Measurements from ENCODE around the gene GCNT1.
"Not testable (repeated sequence)": the region's sequence is repeated elsewhere in the genome, so short reads cannot be mapped to it uniquely, and the experiment has no call there.

The GCNT1 gene

GRCh38 chr9:76433406-76433805 is 25.6 kb upstream of the GCNT1 start:
- no peak overlapping the region for H3K27ac ChIP-seq (ENCODE audit: low read depth, low read length)
- no peak overlapping the region for H3K4me2 ChIP-seq (ENCODE audit: low read length)

GRCh38 chr9:76433836-76434235 is 25.1 kb upstream of the GCNT1 start:
- no peaks in the 10 kb centered on the region for H3K36me3 ChIP-seq (ENCODE audit: control insufficient read depth, low read length)
- no peaks in the 10 kb centered on the region for H3F3A ChIP-seq (ENCODE audit: control insufficient read depth, insufficient read depth)
- H4K20me1 ChIP-seq (ENCODE audit: control insufficient read depth, insufficient read depth, low read depth, low read length) = no peaks in the 10 kb centered on the region
- H3K4me2 ChIP-seq (ENCODE audit: low read length) = no peak overlapping the region
- H3K27ac ChIP-seq (ENCODE audit: low read depth, low read length) = no peak overlapping the region
- TF ChIP-seq EZH2phosphoT487 (IDR thresholded peaks at IDR 0.05; ENCODE audit: borderline replicate concordance, low read length) (no peak), CTCF (IDR thresholded peaks at IDR 0.05; ENCODE audit: low read depth, low read length, poor library complexity, severe bottlenecking) (no peak)
- no peaks in the 10 kb centered on the region; the same call in 1 of the 2 replicates for H3K9me3 ChIP-seq (ENCODE audit: control insufficient read depth, insufficient read depth, low read length)
- H3K4me3 ChIP-seq (ENCODE audit: low read length) = no peak overlapping the region
- H3K9me2 ChIP-seq (replicated peaks; ENCODE audit: control insufficient read depth, low read length) = no peaks in the 10 kb centered on the region
- peaks cover 10% of the 10 kb centered on the region for H3K27me3 ChIP-seq (ENCODE audit: control insufficient read depth, low read length)
- no peaks in the 10 kb centered on the region for H3K79me2 ChIP-seq (ENCODE audit: control insufficient read depth, low read length)
- no peaks in the 10 kb centered on the region for H3K4me1 ChIP-seq (ENCODE audit: control insufficient read depth, low read length)

More at GRCh38 chr9:76433406-76433805, 25.6 kb upstream of the GCNT1 start:
- Histone ChIP-seq H3K27me3 (ENCODE audit: control insufficient read depth, low read length) (peaks cover 10% of the 10 kb centered on the region), H3K4me3 (ENCODE audit: low read length) (no peak overlapping the region), H3K79me2 (ENCODE audit: control insufficient read depth, low read length) (no peaks in the 10 kb centered on the region), H3K9me3 (ENCODE audit: control insufficient read depth, insufficient read depth, low read length) (no peaks in the 10 kb centered on the region; the same call in 1 of the 2 replicates), H4K20me1 (ENCODE audit: control insufficient read depth, insufficient read depth, low read depth, low read length) (no peaks in the 10 kb centered on the region), H3F3A (ENCODE audit: control insufficient read depth, insufficient read depth) (no peaks in the 10 kb centered on the region), H3K4me1 (ENCODE audit: control insufficient read depth, low read length) (no peaks in the 10 kb centered on the region), H3K36me3 (ENCODE audit: control insufficient read depth, low read length) (no peaks in the 10 kb centered on the region), H3K9me2 (replicated peaks; ENCODE audit: control insufficient read depth, low read length) (no peaks in the 10 kb centered on the region)
- TF ChIP-seq CTCF (IDR thresholded peaks at IDR 0.05; ENCODE audit: low read depth, low read length, poor library complexity, severe bottlenecking) (no peak), EZH2phosphoT487 (IDR thresholded peaks at IDR 0.05; ENCODE audit: borderline replicate concordance, low read length) (no peak)

- not testable (repeated sequence) for H3K4me2 ChIP-seq (ENCODE audit: low read length); H3K36me3 ChIP-seq (ENCODE audit: control insufficient read depth, low read length); H3K4me3 ChIP-seq (ENCODE audit: low read length); H3K27ac ChIP-seq (ENCODE audit: low read depth, low read length); H3F3A ChIP-seq (ENCODE audit: control insufficient read depth, insufficient read depth); H3K79me2 ChIP-seq (ENCODE audit: control insufficient read depth, low read length); H3K9me2 ChIP-seq (replicated peaks; ENCODE audit: control insufficient read depth, low read length); H3K9me3 ChIP-seq (ENCODE audit: control insufficient read depth, insufficient read depth, low read length); H3K4me1 ChIP-seq (ENCODE audit: control insufficient read depth, low read length); H4K20me1 ChIP-seq (ENCODE audit: control insufficient read depth, insufficient read depth, low read depth, low read length)
- peaks cover 10% of the 10 kb centered on the region for H3K27me3 ChIP-seq (ENCODE audit: control insufficient read depth, low read length)
These were observed 24.1 kb upstream of the GCNT1 start for GRCh38 chr9:76434897-76435296.

- H3K36me3 ChIP-seq (ENCODE audit: control insufficient read depth, low read length); H3F3A ChIP-seq (ENCODE audit: control insufficient read depth, insufficient read depth); H3K79me2 ChIP-seq (ENCODE audit: control insufficient read depth, low read length); H3K4me3 ChIP-seq (ENCODE audit: low read length); H3K4me1 ChIP-seq (ENCODE audit: control insufficient read depth, low read length); H3K9me2 ChIP-seq (replicated peaks; ENCODE audit: control insufficient read depth, low read length); H4K20me1 ChIP-seq (ENCODE audit: control insufficient read depth, insufficient read depth, low read depth, low read length); H3K9me3 ChIP-seq (ENCODE audit: control insufficient read depth, insufficient read depth, low read length); H3K4me2 ChIP-seq (ENCODE audit: low read length); H3K27ac ChIP-seq (ENCODE audit: low read depth, low read length): not testable (repeated sequence)
- H3K27me3 ChIP-seq (ENCODE audit: control insufficient read depth, low read length) = peaks cover 13% of the 10 kb centered on the region
These were observed 21.8 kb upstream of the GCNT1 start for GRCh38 chr9:76437017-76437699.

All from DOHH2 (cell line).